MM.1S (cell line): ENCODE results near the gene S100P.
A peak's percentile ranks its signal among the peaks of the same experiment; 100 is the strongest.

Experiments
- DNase-seq: peaks from one replicate; pipeline ENCODE4 v3.0.0-alpha.2; 2015
- H2AFZ ChIP-seq: fragments of 300-600 bp; sonication (generic); 2 replicates; pipeline ENCODE4 v1.6.0; 2016; ENCODE audit warnings: antibody characterized with exemption, low read length
- H3F3A ChIP-seq: fragments of 300-600 bp; sonication (generic); 2 replicates; pipeline ENCODE4 v1.6.1; 2016; ENCODE audit warnings: mild to moderate bottlenecking, antibody characterized with exemption, low read length, moderate library complexity, mixed read lengths; ENCODE audit not compliant: insufficient read depth
- H3K27ac ChIP-seq: fragments of 300-600 bp; sonication (generic); 2 replicates; pipeline ENCODE4 v1.5.1; 2016; ENCODE audit warnings: mild to moderate bottlenecking, low read length
- H3K27me3 ChIP-seq: fragments of 300-600 bp; sonication (generic); replicated peaks from 2 replicates; pipeline ENCODE4 v1.6.0; 2016; ENCODE audit warnings: low read length; ENCODE audit not compliant: insufficient read depth
- H3K36me3 ChIP-seq: fragments of 300-600 bp; sonication (generic); replicated peaks from 2 replicates; pipeline ENCODE4 v1.6.1; 2016; ENCODE audit warnings: mild to moderate bottlenecking, low read length, mixed read lengths; ENCODE audit not compliant: insufficient read depth
- H3K4me1 ChIP-seq: fragments of 300-600 bp; sonication (generic); 2 replicates; pipeline ENCODE4 v1.6.1; 2016; ENCODE audit warnings: low read length, mixed read lengths
- H3K4me2 ChIP-seq: fragments of 300-600 bp; sonication (generic); 2 replicates; pipeline ENCODE4 v1.6.0; 2016; ENCODE audit warnings: low read depth, low read length
- H3K4me3 ChIP-seq: fragments of 300-600 bp; sonication (generic); 2 replicates; pipeline ENCODE4 v1.5.1; 2016; ENCODE audit warnings: low read length, mixed read lengths
- H3K79me2 ChIP-seq: fragments of 300-600 bp; sonication (generic); 2 replicates; pipeline ENCODE4 v1.6.1; 2016; ENCODE audit warnings: mixed run types, low read length, mixed read lengths
- H3K9ac ChIP-seq: fragments of 300-600 bp; sonication (generic); 2 replicates; pipeline ENCODE4 v1.6.1; 2016; ENCODE audit warnings: low read length, mixed read lengths
- H3K9me2 ChIP-seq: fragments of 300-600 bp; sonication (generic); replicated peaks from 2 replicates; pipeline ENCODE4 v1.6.1; 2016; ENCODE audit warnings: mild to moderate bottlenecking, low read length, mixed read lengths; ENCODE audit not compliant: insufficient read depth
- H3K9me3 ChIP-seq: fragments of 300-600 bp; sonication (generic); replicated peaks from 2 replicates; pipeline ENCODE4 v1.6.1; 2016; ENCODE audit warnings: mild to moderate bottlenecking, low read length, mixed read lengths; ENCODE audit not compliant: insufficient read depth
- H4K20me1 ChIP-seq: fragments of 300-600 bp; sonication (generic); 2 replicates; pipeline ENCODE4 v1.6.1; 2016; ENCODE audit warnings: mild to moderate bottlenecking, low read length, moderate library complexity, mixed read lengths; ENCODE audit not compliant: insufficient read depth
- CTCF ChIP-seq: fragments of 300-600 bp; sonication (generic); IDR thresholded peaks from 2 replicates; pipeline ENCODE4 v1.5.1; 2016; ENCODE audit warnings: antibody characterized with exemption, low read length, mixed read lengths
- EZH2 ChIP-seq: fragments of 300-600 bp; sonication (generic); optimal IDR thresholded peaks from 2 replicates; pipeline ENCODE3; 2017; ENCODE audit warnings: low read depth, mild to moderate bottlenecking, antibody characterized with exemption, low read length, mixed read lengths
- EZH2phosphoT487 ChIP-seq: fragments of 300-600 bp; sonication (generic); IDR thresholded peaks from 2 replicates; pipeline ENCODE4 v1.6.1; 2018; ENCODE audit warnings: antibody characterized with exemption, low read length

Gene S100P

DNA sequence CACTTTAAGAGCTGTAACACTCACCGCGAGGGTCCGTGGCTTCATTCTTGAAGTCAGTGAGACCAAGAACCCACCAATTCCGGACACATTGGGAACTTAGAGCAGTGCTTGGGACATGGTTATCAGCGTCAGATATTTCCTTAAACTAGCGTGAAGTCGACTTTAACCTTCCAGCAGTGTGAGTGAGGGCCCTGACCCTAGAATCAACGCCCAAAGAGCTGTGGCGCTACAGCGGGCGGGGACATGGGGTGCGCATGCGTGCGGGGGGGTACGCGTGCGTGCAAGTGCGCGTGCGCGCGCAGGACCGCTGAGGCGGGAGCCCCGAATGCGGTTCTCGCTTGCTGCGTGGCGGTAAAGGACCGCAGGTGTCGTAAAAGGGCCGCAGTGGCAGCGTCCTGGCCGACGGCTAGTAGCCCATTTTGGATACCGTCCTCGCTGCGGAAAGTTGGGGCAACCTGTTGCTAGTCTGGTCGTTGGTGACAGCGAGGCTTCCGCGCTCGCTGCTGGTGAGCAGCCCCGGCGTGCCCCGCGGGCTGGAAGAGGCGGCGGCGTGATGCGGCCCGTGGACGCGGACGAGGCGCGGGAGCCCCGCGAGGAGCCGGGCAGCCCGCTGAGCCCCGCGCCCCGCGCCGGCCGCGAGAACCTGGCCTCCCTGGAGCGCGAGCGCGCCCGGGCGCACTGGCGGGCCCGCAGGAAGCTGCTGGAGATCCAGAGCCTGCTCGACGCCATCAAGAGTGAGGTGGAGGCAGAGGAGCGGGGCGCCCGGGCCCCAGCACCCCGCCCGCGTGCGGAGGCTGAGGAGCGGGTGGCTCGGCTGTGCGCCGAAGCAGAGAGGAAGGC lies 19.8 kb upstream of the S100P start:
- H3K9me3 ChIP-seq: no peaks in the 10 kb centered on the region
- H4K20me1 ChIP-seq: no peaks in the 10 kb centered on the region
- peaks cover under 1% of the 10 kb centered on the region; the same call in 1 of the 2 replicates for H3K27me3 ChIP-seq
- peak overlapping the region; percentile 53 for H2AFZ ChIP-seq
- H3K9ac ChIP-seq: peak overlapping the region; percentile 58; the same call in 1 of the 2 replicates
- H3K4me3 ChIP-seq: peak overlapping the region; percentile 68
- no peaks in the 10 kb centered on the region for H3K36me3 ChIP-seq
- H3K9me2 ChIP-seq: no peaks in the 10 kb centered on the region
- DNase-seq: peak; percentile 96
- H3K4me2 ChIP-seq: peak overlapping the region; percentile 83
- H3K79me2 ChIP-seq: peaks cover 18% of the 10 kb centered on the region
- TF ChIP-seq CTCF (no peak), EZH2phosphoT487 (no peak), EZH2 (no peak)
- peaks cover 5% of the 10 kb centered on the region; the same call in 1 of the 2 replicates for H3K4me1 ChIP-seq
- H3K27ac ChIP-seq: peak overlapping the region; percentile 37; the same call in 1 of the 2 replicates
- H3F3A ChIP-seq: no peaks in the 10 kb centered on the region

- peak; percentile 68 for DNase-seq
- H3K9me3 ChIP-seq: no peaks in the 10 kb centered on the region
- peaks cover 5% of the 10 kb centered on the region; the same call in 1 of the 2 replicates for H3K4me1 ChIP-seq
- TF ChIP-seq CTCF (peak; percentile 52), EZH2phosphoT487 (no peak)
- H3K4me3 ChIP-seq: peak overlapping the region; percentile 68
- no peaks in the 10 kb centered on the region for H3F3A ChIP-seq
- H3K9me2 ChIP-seq: no peaks in the 10 kb centered on the region
- H3K4me2 ChIP-seq: peak overlapping the region; percentile 83
- no peak overlapping the region for H3K27ac ChIP-seq
- H3K79me2 ChIP-seq: peaks cover 18% of the 10 kb centered on the region
- no peaks in the 10 kb centered on the region; the same call in 1 of the 2 replicates for H3K27me3 ChIP-seq
- H3K9ac ChIP-seq: peak overlapping the region; percentile 58; the same call in 1 of the 2 replicates
- peak overlapping the region; percentile 46 for H2AFZ ChIP-seq
- no peaks in the 10 kb centered on the region for H3K36me3 ChIP-seq
- no peaks in the 10 kb centered on the region for H4K20me1 ChIP-seq
Measured at GRCh38 chr4:6674500-6675149, 19.1 kb upstream of the S100P start.

DNA sequence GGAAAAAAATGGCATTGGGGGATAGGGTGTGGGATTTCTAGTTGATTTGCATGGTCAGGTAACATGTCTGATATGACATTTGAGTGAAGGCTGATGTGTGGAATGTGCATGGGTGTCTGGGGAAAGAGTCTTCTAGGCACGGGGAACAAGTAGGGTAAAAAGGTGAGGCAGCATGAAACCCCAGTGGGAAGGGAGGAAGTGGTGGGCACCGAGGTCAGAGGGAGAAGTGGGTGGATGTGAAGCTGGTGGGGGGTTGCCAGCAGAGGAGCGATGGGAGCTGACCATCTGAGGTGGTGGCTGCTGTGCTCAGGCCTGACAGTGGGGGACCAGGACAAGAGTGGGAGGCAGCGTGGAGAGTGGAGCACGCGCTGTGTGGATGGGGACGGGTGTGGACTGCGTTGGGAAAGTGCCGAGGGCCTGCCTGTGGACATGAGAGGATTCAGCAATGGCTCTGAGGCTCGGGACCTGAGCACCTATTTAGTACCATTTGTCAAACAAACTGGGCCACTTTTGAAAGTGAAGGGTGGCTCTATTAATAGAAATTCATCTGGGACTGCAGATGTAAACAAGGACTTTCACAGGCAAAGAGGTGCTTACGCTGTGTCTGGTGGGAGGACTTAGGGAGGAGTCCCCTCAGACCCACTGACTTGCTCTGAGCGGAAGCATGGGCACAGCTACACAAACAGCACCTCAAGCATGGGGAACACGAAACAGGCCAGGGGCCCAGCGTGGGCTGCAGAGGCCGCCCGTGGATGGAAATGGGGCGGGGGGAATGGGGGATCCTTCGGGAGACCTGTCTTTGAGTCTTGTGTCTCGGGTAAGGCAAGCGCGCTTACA lies 16.7 kb upstream of the S100P start:
- Histone ChIP-seq H3K4me3 (no peak overlapping the region), H3K27ac (no peak overlapping the region), H3F3A (no peaks in the 10 kb centered on the region), H3K36me3 (no peaks in the 10 kb centered on the region), H3K27me3 (no peaks in the 10 kb centered on the region), H4K20me1 (no peaks in the 10 kb centered on the region), H3K9me2 (no peaks in the 10 kb centered on the region), H2AFZ (no peak overlapping the region), H3K4me2 (no peak overlapping the region), H3K79me2 (peaks cover 18% of the 10 kb centered on the region), H3K9me3 (no peaks in the 10 kb centered on the region), H3K9ac (no peak overlapping the region), H3K4me1 (peaks cover 5% of the 10 kb centered on the region; the same call in 1 of the 2 replicates)
- no peak for TF ChIP-seq EZH2phosphoT487
- TF ChIP-seq CTCF: no peak
- TF ChIP-seq EZH2: no peak
- no peak for DNase-seq
